Peyer's patch (tissue), 4 donors: Measurements from ENCODE around the gene PPP1CC.

Source experiments
- POLR2A ChIP-seq, 2 donors: fragments of 450-650 bp; IDR thresholded peaks; one replicate each; pipeline ENCODE4 v1.5.1; 2017; ENCODE audit warnings: antibody characterized with exemption in 2 of 2, mild to moderate bottlenecking in 2 of 2, moderate library complexity in 2 of 2
- TF ChIP-seq, protein P1 (sequence below), 6 experiments: fragments of 450-650 bp in 4 of 6; fragments of 200-600 bp in 2 of 6; sonication (generic) in 1 of 6; IDR thresholded peaks; one replicate each; pipeline ENCODE4 v1.5.1; 2017 to 2019; ENCODE audit warnings: antibody characterized with exemption in 6 of 6, mild to moderate bottlenecking in 3 of 6, moderate library complexity in 1 of 6

GRCh38 chr12:110785240-110785639 lies 42.5 kb upstream of the PPP1CC start:
- TF ChIP-seq, protein P1, sequence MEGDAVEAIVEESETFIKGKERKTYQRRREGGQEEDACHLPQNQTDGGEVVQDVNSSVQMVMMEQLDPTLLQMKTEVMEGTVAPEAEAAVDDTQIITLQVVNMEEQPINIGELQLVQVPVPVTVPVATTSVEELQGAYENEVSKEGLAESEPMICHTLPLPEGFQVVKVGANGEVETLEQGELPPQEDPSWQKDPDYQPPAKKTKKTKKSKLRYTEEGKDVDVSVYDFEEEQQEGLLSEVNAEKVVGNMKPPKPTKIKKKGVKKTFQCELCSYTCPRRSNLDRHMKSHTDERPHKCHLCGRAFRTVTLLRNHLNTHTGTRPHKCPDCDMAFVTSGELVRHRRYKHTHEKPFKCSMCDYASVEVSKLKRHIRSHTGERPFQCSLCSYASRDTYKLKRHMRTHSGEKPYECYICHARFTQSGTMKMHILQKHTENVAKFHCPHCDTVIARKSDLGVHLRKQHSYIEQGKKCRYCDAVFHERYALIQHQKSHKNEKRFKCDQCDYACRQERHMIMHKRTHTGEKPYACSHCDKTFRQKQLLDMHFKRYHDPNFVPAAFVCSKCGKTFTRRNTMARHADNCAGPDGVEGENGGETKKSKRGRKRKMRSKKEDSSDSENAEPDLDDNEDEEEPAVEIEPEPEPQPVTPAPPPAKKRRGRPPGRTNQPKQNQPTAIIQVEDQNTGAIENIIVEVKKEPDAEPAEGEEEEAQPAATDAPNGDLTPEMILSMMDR (IDR thresholded peaks at IDR 0.05), result no peak
- TF ChIP-seq POLR2A (IDR thresholded peaks at IDR 0.05), result no peak
